Measurements from ENCODE around the gene FGG. TPM values are rescaled to one million over a fixed set of nuclear protein-coding genes. Genes with fewer than 3 reads are reported as not detected.
A peak's percentile ranks its signal among the peaks of the same experiment; 100 is the strongest.
"Not testable (repeated sequence)": the region's sequence is repeated elsewhere in the genome, so short reads cannot be mapped to it uniquely, and the experiment has no call there.

FGG gene
- total and polyA plus RNA-seq, 2 of the 13 experiments (the other 11 are each of a cell fraction or from before 2014, with no cell fraction given): 1,037 to 2,423 TPM

- TF ChIP-seq, protein P1, sequence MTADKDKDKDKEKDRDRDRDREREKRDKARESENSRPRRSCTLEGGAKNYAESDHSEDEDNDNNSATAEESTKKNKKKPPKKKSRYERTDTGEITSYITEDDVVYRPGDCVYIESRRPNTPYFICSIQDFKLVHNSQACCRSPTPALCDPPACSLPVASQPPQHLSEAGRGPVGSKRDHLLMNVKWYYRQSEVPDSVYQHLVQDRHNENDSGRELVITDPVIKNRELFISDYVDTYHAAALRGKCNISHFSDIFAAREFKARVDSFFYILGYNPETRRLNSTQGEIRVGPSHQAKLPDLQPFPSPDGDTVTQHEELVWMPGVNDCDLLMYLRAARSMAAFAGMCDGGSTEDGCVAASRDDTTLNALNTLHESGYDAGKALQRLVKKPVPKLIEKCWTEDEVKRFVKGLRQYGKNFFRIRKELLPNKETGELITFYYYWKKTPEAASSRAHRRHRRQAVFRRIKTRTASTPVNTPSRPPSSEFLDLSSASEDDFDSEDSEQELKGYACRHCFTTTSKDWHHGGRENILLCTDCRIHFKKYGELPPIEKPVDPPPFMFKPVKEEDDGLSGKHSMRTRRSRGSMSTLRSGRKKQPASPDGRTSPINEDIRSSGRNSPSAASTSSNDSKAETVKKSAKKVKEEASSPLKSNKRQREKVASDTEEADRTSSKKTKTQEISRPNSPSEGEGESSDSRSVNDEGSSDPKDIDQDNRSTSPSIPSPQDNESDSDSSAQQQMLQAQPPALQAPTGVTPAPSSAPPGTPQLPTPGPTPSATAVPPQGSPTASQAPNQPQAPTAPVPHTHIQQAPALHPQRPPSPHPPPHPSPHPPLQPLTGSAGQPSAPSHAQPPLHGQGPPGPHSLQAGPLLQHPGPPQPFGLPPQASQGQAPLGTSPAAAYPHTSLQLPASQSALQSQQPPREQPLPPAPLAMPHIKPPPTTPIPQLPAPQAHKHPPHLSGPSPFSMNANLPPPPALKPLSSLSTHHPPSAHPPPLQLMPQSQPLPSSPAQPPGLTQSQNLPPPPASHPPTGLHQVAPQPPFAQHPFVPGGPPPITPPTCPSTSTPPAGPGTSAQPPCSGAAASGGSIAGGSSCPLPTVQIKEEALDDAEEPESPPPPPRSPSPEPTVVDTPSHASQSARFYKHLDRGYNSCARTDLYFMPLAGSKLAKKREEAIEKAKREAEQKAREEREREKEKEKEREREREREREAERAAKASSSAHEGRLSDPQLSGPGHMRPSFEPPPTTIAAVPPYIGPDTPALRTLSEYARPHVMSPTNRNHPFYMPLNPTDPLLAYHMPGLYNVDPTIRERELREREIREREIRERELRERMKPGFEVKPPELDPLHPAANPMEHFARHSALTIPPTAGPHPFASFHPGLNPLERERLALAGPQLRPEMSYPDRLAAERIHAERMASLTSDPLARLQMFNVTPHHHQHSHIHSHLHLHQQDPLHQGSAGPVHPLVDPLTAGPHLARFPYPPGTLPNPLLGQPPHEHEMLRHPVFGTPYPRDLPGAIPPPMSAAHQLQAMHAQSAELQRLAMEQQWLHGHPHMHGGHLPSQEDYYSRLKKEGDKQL (CRISPR knock-in tag; IDR thresholded peaks at IDR 0.05; ENCODE audit: low read depth): peak; percentile 98
- TF ChIP-seq GFI1 (CRISPR knock-in tag; IDR thresholded peaks at IDR 0.05; ENCODE audit: borderline replicate concordance): peak; percentile 96
These were observed 14.4 kb downstream of the FGG start (continued) for GRCh38 chr4:154597798-154598774.

DNA sequence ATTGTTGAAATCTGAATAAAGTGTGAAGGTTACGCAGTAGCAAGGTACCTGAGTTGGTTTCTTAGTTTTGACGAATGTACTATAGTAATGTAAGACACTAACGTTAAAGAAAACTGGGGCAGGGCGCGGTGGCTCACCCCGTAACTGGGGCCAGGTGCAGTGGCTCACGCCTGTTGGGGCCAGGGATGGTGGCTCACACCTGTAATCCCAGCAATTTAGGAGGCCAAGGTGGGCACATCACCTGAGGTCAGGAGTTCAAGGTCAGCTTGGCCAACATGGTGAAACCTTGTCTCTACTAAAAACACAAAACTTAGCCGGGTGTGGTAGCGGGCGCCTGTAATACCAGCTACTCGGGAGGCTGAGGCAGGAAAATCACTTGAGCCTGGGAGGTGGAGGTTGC is 15.2 kb downstream of the FGG start:
- Histone ChIP-seq H3K9ac (ENCODE audit: insufficient read depth, low read depth, low read length) (peak overlapping the region; percentile 19; the same call in 1 of the 2 replicates), H3K27ac (ENCODE audit: extremely low read length, insufficient read depth, low read length) (peak overlapping the region; percentile 77), H3K4me1 (ENCODE audit: insufficient read depth, low read length) (peaks cover 95% of the 10 kb centered on the region), H3K4me2 (ENCODE audit: low read depth, low read length) (peak overlapping the region; percentile 74)
- H3K36me3 ChIP-seq (replicated peaks in 1 of 2; ENCODE audit: control insufficient read depth in 1 of 2, insufficient read depth in 2 of 2, low read length in 2 of 2); H3K27me3 ChIP-seq (ENCODE audit: control insufficient read depth in 1 of 2, insufficient read depth in 2 of 2, low read length in 2 of 2); intact Hi-C loops (cut with micrococcal nuclease; ENCODE audit: unreplicated experiment); ATAC-seq; DNase-seq (ENCODE audit: low spot score); H4K20me1 ChIP-seq (ENCODE audit: insufficient read depth, low read length); H3K79me2 ChIP-seq (ENCODE audit: insufficient read depth, low read length); FAIRE-seq; H2AFZ ChIP-seq (ENCODE audit: low read length); BruUV-seq (replicated peaks); H3K4me3 ChIP-seq (replicated peaks in 1 of 3; ENCODE audit: insufficient read depth in 1 of 3, low read depth in 2 of 3, low read length in 3 of 3); H3K9me3 ChIP-seq (ENCODE audit: low read length); in situ Hi-C loops (cut with HindIII; ENCODE audit: extremely low pct_ligation_motif_present, low pct_unique_long_range_greater_than_20kb): not testable (repeated sequence)
- POLR2A ChIA-PET: interaction anchor here (1.9 to 2.7 kb wide), 8 partner anchors 9 to 38 kb away, joined by 7 to 127 read pairs (median 30); partner anchors contain the start of genes FGA, FGB and FGG
- 69% methylated on average over 11 of the region's 11 CpGs for WGBS (ENCODE audit: low lambda C conversion rate)
- CTCF ChIA-PET (ENCODE audit: low intra/inter-chr PET ratio, low total read pairs): interaction anchor here (0.7 to 1.3 kb wide), 2 partner anchors 20 to 37 kb away, joined by 3 to 4 read pairs; no protein-coding TSS in a partner anchor
- TF ChIP-seq ZNF121 (CRISPR knock-in tag; IDR thresholded peaks at IDR 0.05) (peak; percentile 42; the same call in 1 of the 2 replicates), MTA1 (CRISPR knock-in tag; IDR thresholded peaks at IDR 0.05; ENCODE audit: borderline replicate concordance) (peak; percentile 51; the same call in 1 of the 2 replicates), NR2F2 (IDR thresholded peaks at IDR 0.05; ENCODE audit: borderline replicate concordance, low read depth) (0 out of 2 replicates have a peak, but pooled peaks have one; percentile 28), ZNF460 (CRISPR knock-in tag; IDR thresholded peaks at IDR 0.05; ENCODE audit: borderline replicate concordance) (peak; percentile 81; the same call in 1 of the 2 replicates), MED1 (CRISPR knock-in tag; IDR thresholded peaks at IDR 0.05) (peak; percentile 42; the same call in 1 of the 2 replicates), ZMYM2 (CRISPR knock-in tag; IDR thresholded peaks at IDR 0.05) (peak; percentile 55; the same call in 1 of the 2 replicates), ZBTB38 (CRISPR knock-in tag; IDR thresholded peaks at IDR 0.05) (peak; percentile 88), SALL1 (CRISPR knock-in tag; IDR thresholded peaks at IDR 0.05) (peak; percentile 81), ZNF644 (CRISPR knock-in tag; IDR thresholded peaks at IDR 0.05; ENCODE audit: low read depth) (peak; percentile 29; the same call in 1 of the 2 replicates), ZBTB33 (CRISPR knock-in tag; IDR thresholded peaks at IDR 0.05) (peak; percentile 78), FOSL2 (CRISPR knock-in tag; IDR thresholded peaks at IDR 0.05) (peak; percentile 14; the same call in 1 of the 2 replicates)

Measured in HepG2 (cell line).